Middle frontal gyrus (tissue), 1 donor: ENCODE data around the gene KCNQ1.

Source experiments
- DNase-seq: peaks from one replicate; pipeline ENCODE4 v3.0.0-alpha.2; 2015; ENCODE audit warnings: low spot score; ENCODE audit errors: extremely low spot score

The KCNQ1 gene

GRCh38 chr11:2459796-2460531, 15.2 kb downstream of the KCNQ1 start:
- DNase-seq = no peak

DNA sequence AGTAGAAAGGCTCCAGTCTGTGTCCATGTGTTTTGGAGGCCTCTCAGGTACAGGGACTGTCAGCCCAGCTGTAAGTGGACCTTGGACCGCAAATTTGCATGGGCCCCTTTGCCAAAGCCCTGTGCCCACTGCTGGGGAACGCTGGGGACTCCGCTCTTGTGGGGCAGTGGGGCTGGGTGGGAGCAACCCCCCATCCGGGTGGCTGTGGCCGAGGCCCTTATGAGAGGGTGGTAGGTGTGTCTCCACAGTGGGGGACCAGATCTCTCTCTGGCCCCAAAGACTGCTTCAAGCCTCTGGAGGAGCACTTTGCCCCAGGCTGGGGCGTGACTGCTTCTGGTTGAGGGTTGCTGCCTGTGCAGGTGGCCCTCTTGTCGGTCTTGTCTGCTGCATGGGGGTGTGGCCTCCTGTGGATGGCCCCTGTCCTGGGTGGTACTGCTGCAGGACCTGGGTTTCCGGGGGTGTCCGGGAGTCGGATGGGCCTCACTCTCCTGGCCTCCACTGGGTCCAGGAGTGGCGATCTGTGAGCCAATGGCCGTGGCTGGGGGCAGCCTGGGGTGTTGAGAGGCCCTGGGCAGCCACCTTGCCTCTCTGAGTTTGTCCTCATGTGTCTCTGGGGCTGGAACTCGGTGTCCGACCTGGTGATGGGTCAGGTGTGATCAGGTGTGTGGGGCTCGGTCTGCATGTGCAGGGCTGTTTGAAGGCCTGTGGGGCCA, 15.9 kb downstream of the KCNQ1 start:
- DNase-seq = no peak

DNA sequence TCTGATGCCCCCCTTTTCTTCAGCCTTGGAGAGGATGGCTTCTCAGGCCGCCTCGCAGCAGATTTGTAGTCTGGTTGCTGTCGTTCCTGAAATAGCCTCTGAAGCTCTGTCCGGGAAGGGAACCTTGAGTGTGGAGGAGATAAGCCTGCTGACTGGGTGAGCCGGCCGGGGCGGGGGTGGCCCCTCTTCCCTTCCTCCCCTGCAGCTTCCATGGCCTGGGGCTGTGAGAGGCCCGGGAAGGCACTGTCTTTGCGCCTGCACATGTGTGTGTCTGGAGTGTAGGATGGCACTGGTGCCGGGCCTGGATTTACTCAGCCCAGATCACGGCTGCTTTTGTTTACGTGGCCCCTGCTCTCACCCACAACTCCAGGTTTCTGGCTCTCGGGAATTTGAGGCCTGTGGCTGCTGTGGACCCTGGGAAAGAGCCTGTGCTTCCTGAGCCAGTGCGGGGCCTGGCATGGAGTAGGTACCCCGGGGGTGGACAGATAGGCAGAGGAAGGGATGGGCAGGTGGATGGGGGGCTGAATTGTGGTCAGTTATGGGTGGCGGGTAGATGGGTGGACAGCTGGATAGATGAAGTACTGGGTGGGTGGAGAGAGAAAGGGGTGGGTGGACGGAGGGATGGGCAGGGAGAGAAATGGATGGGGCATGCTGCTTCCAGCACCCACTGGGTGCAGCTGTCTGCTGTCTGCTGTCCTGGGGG, 16.6 kb downstream of the KCNQ1 start:
- no peak for DNase-seq

DNA sequence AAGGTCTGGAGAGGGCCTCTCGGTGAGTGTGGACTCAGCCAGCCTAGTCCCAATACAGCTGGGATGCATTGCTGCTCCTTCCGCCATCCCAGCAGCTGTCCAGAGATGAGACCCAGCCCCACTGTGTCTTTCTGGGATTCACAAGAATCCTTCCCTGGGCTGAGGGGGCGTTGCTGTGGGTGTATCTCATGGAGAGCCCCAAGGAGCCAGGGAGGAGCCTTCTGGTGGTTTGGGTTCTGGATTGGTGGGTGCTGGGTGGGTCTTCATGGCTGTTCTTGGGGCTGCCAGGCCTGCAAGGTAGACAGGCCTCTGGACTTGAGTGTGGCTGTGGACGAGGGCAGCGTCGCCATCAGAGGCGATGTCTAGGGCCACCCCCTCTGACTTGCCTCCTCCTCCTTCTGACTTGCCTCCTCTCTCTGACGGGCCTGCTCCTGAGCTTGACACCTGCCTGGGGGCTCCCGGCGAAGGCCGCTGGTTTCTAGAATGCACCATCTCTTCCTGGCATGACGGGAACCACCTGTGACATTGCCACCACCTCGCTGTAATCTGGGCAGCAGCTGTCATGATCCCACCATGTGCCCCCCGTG, 17.2 kb downstream of the KCNQ1 start:
- no peak for DNase-seq

GRCh38 chr11:2462543-2462985, 17.8 kb downstream of the KCNQ1 start:
- DNase-seq = no peak

GRCh38 chr11:2462986-2463765, 18.4 kb downstream of the KCNQ1 start:
- no peak for DNase-seq

DNA sequence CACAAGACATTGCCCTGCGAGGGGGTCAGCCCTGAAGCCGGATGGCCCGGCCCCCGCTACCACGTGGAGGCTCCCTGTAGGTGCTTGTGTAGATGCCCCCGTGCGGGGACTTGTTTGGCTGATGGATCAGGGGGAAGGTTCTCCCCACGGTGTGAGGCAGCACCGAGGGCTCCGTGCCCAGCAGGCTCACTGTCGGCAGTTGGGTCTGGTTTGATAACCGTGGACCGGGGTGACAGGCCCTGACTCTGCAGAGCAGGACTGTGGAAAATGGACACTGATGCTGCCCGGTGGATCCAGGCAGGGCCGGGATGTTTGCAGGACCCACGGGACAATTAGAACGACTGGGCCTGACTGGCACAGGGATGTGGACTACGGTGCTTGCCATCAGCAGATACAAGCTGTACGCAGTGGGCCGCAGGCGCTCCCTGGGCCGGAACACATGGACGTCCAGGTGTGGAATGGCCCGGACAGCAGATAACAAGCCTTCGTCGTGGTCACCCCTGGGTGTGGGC, 19.0 kb downstream of the KCNQ1 start:
- no peak for DNase-seq

- DNase-seq = no peak
Observed at GRCh38 chr11:2464451-2465165, 19.8 kb downstream of the KCNQ1 start.

GRCh38 chr11:2465202-2466068, 20.6 kb downstream of the KCNQ1 start:
- DNase-seq = no peak

DNA sequence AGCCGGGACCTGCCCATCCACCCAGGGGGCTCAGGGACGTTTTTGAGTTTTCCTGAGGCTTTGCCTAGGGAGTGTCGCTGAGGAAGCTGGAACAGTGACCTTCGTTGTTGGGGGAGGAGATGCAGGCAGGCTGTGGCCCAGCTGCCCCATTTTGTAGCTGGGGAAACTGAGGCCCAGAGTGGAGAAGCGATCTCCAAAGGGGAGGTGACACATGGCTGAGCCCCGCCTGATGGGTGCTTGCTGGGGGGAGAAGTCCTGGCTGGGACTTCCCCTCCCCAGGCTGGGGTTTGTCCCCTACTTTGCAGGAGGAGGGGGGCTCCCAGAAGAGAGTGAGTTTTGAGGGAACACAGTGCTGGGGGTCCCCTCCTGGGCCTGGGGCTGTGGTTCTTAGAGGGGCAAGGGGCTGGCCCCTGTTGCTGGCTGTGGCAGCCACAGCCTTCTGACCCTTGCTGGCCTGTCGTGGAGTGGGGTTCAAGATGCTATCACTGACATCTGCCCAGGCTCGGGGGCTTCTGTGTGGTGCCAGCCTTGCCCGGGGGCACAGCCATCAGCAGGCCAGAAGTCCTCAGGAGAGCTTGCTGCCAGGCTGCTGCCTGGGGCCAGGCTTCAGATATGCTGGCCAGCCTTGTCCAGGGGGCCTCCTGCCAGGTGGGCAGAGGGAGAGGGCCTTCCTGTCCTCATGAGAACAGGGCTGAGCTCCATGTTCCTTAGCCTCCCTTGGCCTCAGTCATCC, 21.4 kb downstream of the KCNQ1 start:
- no peak for DNase-seq

DNA sequence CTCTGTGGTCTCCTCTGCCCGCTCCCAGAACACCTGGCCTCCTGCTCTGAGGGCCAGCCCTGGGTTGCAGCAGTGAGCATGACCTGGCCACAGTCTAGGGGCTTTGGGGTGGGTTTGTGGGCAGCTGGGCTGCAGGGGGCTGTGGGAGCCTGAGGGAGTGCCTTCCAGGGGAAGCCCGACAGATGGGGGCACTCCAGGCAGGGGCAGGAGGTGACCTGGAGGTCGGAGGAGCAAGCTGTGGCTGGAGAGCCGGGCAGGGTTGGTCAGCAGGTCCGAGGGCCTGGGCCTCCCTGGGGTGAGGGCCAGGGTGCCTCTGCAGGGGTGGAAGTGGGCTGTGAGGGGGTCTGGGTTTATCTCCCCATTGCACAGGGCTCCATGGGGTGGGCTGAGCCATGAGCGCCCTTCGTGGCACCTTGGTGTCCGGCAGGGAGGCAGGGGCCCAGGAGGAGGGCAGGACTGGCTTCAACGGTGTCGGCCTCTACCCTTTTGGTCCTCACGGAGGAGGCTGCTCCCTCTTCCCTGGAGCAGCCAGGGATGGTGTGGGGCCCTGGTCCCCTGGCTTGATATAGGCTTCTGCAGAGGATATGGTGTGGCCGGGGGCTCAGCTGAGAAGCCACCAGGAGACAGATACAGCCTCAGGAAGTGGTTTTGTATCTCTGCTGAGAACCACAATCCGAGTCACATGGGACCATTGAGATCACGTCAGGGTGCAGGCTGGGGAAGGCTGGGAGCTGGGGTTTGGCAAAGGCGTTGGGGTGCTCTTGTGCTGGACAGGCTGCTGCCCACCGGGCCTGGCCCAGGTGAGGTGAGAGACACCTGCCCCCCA, 22.3 kb downstream of the KCNQ1 start:
- DNase-seq = no peak

- no peak for DNase-seq
Observed at GRCh38 chr11:2467695-2468055, 22.9 kb downstream of the KCNQ1 start.

GRCh38 chr11:2468363-2469235, 23.8 kb downstream of the KCNQ1 start:
- no peak for DNase-seq

GRCh38 chr11:2470495-2470894, 25.7 kb downstream of the KCNQ1 start:
- DNase-seq = no peak

DNA sequence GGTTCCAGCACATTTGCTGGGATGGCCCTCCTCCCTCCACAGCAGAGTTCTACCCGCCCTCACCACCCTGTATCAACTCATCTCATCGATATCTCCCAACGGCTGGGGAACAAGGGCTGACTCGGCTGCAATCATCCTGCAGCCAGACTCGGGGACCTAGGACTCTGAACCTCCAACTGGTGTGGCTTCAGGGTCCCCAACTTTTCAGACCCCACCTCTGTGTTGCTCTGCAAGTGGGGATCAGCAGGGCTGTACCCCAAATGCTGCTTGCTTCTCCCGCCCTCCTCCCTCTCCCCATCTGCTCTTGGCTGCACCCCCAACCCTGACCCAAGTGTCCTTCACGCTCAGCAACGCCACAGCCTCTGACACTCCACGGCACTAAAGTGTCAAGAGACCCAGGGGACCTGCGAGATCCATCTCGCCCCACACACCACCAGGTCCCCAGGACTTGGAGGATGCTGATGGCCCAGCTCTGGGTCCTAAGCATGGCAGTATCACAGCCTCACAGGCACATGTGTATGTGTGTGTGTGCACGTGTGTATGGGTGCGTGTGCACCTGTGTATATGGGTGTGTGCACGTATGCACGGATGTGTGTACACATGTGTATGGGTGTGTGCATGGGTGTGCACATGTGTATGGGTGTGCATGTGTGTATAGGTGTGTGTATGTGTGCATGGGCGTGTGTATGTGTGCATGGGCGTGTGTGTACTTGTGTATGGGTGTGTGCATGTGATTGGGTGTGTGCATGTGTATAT, 26.4 kb downstream of the KCNQ1 start:
- no peak for DNase-seq

DNA sequence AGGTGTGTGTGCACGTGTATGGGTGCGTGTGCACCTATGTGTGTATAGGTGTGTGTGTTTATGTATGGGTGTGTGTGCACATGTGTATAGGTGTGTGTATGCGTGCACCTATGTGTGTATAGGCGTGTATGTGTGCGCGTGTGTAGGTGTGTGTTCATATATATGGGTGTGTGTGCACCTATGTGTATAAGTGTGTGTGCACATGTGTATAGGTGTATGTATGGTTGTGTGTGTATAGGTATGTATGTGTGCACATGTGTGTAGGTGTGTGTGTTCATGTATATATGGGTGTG, 26.9 kb downstream of the KCNQ1 start:
- no peak for DNase-seq
